Esophagus mucosa (tissue), 1 donor: Measurements from ENCODE around the gene TPRG1. TPM values are rescaled to one million over a fixed set of nuclear protein-coding genes. Genes with fewer than 3 reads are reported as not detected.

Source experiments
- ATAC-seq: fragments of 200-7000 bp; cut with Tn5 transposase; one replicate; pipeline ENCODE4 v1.9.1; 2020
- total RNA-seq: library from RNA; stranded (reverse); gene quantifications from one replicate; pipeline ENCODE4 v1.2.4, GENCODE V29; 2023
- donor health status: DM: yes; HTN: yes; CAD: no.

Gene TPRG1
- total RNA-seq, 1 donor from 2014 or later = 30.4 TPM

DNA sequence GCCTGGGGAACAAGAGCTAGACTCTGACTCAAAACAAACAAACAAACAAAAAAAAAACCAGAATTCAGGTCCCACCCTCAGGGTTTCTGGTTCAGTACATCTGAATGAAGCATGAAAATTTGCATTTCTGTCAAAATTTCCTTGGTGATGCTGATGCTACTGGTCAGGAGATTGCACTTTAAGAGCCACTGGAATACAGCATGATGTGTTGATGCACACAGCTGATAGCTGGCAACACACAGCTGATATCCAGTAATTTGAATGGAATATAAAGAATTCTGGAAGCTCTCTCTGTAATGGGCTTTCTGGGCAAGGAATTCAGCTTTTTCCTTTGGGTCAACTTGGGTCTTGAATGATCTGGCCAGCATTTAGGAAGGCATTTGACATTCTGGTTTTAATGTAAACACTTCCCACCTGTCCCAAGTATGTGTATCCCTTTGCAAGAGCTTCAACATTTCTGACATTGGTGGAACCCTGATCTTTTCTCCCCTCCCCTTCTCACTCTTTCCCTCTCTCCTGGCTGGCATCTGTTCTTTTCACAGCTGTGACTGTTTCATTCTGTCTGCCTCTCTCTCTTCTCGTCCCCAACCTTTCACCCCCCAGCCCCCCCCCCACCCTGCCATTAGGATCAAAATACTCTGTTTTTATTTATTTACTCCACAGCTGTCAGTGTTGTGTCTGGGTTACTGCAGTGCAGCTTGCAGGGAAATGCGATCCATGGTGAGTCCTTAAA lies 189.5 kb downstream of the TPRG1 start:
- ATAC-seq = no peak

DNA sequence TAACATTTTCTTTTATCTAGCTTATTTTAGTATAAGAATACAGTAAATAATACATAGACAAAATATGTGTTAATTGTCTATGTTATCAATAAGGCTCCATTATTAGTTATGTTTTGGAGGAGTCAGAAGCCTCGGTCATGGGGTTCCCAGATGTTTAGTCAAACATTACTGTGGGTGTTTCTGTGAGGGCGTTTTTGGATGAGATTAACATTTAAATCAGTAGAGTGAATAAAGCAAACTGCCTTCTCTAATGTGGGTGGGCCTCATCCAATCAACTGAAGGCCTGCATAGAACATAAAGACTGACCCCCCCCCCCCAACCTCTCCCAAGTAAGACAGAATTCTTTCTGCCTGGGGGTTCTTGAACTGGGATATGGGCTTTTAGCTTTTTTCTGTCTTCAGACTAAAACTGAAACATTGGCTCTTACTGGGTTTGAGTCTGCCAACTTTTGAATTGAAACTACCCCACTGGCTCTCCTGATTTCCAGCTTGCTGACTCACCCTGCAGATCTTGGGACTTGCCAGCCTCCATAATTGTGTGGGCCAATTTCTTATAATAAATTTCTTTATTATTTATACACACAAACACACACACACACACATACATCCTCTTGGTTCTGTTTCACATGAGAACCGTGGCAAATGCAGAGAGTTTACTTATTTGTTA lies 192.0 kb downstream of the TPRG1 start:
- ATAC-seq = no peak

DNA sequence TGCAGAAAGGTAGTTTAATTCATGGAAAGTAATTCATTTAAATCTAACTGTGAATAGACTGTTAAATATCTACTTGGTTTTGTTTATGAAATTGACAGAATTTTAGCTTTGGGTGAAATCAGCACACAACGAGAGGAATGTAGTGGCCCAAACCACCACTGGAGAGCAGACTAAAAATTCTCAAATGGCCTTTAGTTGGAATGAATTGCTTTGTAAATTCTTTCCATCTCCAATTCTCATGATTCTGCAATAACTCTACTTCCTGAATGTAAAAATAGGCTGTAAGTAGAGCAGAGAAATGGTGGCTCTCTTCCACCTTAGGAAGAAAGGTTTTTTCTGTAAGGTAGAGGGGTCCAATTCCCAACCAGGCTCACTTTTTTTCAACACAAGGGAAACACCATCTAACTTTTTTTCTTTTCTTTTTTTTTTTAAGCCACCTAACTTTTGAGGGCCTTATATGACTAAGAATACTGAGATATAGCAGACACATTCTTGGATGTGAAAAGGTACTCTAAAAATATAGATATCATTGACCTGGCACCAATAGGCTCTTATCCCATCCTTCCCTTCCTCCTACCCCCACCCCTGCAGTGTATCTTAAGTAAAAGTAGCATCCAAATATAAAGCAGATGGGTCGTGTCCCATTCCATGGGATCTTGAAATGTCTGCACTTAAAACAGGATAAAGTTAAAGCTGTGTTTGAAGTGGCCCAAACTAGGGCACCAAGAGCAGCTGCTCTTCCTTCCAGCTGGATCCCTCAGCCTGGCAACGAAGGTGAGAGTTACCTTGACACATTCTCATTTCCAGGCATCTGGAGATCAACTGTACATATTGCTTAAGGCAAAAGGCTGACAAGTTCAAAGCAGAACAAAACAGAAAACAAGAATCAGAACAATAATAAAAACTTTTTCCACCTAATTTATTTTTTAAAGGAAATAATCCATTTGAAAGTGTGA lies 194.1 kb downstream of the TPRG1 start:
- no peak for ATAC-seq

DNA sequence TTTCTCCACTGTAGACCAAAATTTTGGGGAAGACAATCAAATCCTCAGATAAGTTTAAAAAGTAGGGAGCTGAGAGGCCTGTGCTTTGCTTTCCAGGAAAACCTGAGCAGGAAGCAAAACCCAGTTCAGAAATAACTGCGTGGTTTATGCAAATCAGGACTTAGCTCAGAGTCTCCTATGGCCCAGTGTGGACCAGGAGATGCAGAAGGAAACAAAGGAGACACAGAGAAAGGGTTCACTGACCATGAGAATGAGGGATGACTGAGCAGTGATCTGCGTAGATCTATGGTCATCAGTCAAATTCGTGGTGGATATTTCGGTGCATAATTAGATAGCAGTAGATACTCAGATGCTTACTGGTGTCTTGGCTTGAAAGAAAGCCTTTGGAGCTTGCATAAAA lies 196.6 kb downstream of the TPRG1 start:
- no peak for ATAC-seq

DNA sequence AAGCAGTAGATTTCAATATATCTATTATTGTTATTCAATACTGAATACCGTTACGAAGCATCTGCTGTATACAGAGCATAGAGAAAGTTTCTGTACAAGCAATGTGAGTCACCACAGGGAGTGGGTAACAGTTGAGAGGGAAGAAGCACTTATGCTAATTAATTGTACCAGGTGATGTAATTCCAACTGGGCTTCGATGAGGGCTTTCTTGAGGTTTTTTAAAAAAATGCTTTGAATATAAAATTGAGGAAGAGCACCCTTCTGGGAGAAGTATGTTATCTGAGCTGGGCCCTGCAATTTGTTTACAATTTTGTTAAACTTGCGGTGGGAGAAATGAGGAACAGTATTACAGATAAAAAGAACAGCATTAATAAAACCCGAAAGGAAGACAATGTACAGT lies 197.9 kb downstream of the TPRG1 start:
- no peak for ATAC-seq

DNA sequence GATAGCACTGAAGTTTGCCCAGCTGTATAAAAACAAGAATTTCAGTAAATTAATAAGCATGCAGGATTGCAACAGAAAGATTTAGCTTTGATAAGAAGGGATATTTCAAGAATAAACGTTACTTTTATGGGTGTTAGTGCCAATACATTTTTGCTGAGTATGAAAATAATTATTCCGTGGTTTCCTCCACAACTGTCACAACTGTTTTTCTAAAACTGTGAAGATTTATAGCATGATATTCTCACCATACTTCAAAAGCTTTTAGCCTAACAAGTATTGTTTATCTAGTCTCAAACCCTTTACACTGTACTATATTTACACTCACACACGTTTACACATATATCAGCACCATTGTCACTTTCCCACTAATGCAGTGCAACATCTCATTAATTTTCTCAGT lies 200.5 kb downstream of the TPRG1 start:
- no peak for ATAC-seq
